Measurements from ENCODE around the gene STK32C. TPM values are rescaled to one million over a fixed set of nuclear protein-coding genes. Genes with fewer than 3 reads are reported as not detected.
A peak's percentile ranks its signal among the peaks of the same experiment; 100 is the strongest.

Gene STK32C
- total RNA-seq, 2 donors from 2014 or later, result 8.4 to 9.9 TPM

DNA sequence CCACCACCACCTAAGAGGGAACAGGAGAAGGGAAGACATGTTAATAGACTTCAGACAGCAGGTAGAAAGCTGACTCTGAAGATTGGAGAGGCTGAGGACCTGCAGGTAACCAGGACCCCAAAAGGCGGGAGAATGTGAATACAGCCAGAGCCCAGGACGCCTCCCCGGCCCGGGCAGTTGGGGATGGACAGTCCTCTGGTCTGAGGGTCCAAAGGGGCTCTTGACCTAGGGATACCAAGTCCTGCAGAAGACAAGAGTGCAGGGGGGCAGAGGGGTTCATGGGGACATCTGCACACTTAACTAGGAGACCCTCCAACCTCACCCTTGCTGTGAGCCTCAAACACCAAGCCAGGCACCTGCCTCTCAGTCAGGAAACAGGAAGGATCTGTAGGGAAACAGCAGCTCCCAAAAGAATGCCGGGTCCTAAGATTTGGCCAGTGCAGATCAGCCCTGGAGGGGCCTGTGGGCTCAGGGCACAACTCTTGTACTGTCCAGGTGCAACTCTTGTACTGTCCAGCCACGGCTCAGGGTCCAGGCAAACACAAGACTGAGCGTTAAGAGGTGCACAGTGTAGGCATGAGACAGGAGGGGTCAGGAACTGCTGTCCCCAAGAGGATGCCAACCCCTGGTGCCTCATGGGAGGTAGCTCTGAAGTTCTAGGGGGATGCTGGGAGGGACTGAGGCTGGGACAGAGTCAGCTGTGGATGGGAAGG, 2.3 kb upstream of the STK32C start:
- TF ChIP-seq, protein P1, sequence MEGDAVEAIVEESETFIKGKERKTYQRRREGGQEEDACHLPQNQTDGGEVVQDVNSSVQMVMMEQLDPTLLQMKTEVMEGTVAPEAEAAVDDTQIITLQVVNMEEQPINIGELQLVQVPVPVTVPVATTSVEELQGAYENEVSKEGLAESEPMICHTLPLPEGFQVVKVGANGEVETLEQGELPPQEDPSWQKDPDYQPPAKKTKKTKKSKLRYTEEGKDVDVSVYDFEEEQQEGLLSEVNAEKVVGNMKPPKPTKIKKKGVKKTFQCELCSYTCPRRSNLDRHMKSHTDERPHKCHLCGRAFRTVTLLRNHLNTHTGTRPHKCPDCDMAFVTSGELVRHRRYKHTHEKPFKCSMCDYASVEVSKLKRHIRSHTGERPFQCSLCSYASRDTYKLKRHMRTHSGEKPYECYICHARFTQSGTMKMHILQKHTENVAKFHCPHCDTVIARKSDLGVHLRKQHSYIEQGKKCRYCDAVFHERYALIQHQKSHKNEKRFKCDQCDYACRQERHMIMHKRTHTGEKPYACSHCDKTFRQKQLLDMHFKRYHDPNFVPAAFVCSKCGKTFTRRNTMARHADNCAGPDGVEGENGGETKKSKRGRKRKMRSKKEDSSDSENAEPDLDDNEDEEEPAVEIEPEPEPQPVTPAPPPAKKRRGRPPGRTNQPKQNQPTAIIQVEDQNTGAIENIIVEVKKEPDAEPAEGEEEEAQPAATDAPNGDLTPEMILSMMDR (conservative IDR thresholded peaks at IDR 0.05), result no peak
- Mint-ChIP-seq H3K4me1 (peaks cover 1% of the 10 kb centered on the region), H3K4me3 (no peak overlapping the region), H3K36me3 (ENCODE audit: low read depth) (peaks cover 8% of the 10 kb centered on the region), H3K27ac (no peak overlapping the region), H3K27me3 (ENCODE audit: insufficient read depth) (peaks cover 70% of the 10 kb centered on the region), H3K9me3 (peaks cover 31% of the 10 kb centered on the region)
- WGBS, 2 experiments (ENCODE audit: insufficient coverage in 1 of 2, insufficient read length in 1 of 2), result 92 to 94% methylated on average over 2 to 7 of the region's 7 CpGs
- H3K27ac ChIP-seq (ENCODE audit: low read depth, low read length), result no peak overlapping the region
- H3K9me3 ChIP-seq (ENCODE audit: control insufficient read depth, low read length), result peaks cover 14% of the 10 kb centered on the region
- H3K36me3 ChIP-seq (ENCODE audit: control insufficient read depth, insufficient read depth, low read length), result no peaks in the 10 kb centered on the region
- H3K4me1 ChIP-seq (ENCODE audit: control insufficient read depth, insufficient read depth, low read length), result no peaks in the 10 kb centered on the region
- H3K27me3 ChIP-seq (ENCODE audit: control insufficient read depth, insufficient read depth, low read length, poor library complexity, severe bottlenecking), result peaks cover 59% of the 10 kb centered on the region
- no peak overlapping the region for H3K4me3 ChIP-seq (ENCODE audit: low read length)
- no peak overlapping the region for H3K9ac ChIP-seq (ENCODE audit: extremely low read depth, low read length, poor library complexity, severe bottlenecking)
- DNase-seq, result no peak

GRCh38 chr10:132309471-132309865, 1.7 kb upstream of the STK32C start:
- WGBS, 2 experiments (ENCODE audit: insufficient coverage in 1 of 2, insufficient read length in 1 of 2), result 83 to 87% methylated on average over 7 to 10 of the region's 12 CpGs
- no peaks in the 10 kb centered on the region for H3K36me3 ChIP-seq (ENCODE audit: control insufficient read depth, insufficient read depth, low read length)
- TF ChIP-seq, protein P1 (conservative IDR thresholded peaks at IDR 0.05), result no peak
- Mint-ChIP-seq H3K9me3 (peaks cover 28% of the 10 kb centered on the region), H3K36me3 (ENCODE audit: low read depth) (peaks cover 8% of the 10 kb centered on the region), H3K4me1 (peaks cover 1% of the 10 kb centered on the region), H3K27ac (no peak overlapping the region), H3K27me3 (ENCODE audit: insufficient read depth) (peaks cover 73% of the 10 kb centered on the region), H3K4me3 (peak overlapping the region; percentile 48)
- no peak overlapping the region for H3K4me3 ChIP-seq (ENCODE audit: low read length)
- H3K9ac ChIP-seq (ENCODE audit: extremely low read depth, low read length, poor library complexity, severe bottlenecking), result no peak overlapping the region
- H3K27me3 ChIP-seq (ENCODE audit: control insufficient read depth, insufficient read depth, low read length, poor library complexity, severe bottlenecking), result peaks cover 59% of the 10 kb centered on the region
- no peak for DNase-seq
- peaks cover 14% of the 10 kb centered on the region for H3K9me3 ChIP-seq (ENCODE audit: control insufficient read depth, low read length)
- H3K27ac ChIP-seq (ENCODE audit: low read depth, low read length), result no peak overlapping the region
- no peaks in the 10 kb centered on the region for H3K4me1 ChIP-seq (ENCODE audit: control insufficient read depth, insufficient read depth, low read length)

DNA sequence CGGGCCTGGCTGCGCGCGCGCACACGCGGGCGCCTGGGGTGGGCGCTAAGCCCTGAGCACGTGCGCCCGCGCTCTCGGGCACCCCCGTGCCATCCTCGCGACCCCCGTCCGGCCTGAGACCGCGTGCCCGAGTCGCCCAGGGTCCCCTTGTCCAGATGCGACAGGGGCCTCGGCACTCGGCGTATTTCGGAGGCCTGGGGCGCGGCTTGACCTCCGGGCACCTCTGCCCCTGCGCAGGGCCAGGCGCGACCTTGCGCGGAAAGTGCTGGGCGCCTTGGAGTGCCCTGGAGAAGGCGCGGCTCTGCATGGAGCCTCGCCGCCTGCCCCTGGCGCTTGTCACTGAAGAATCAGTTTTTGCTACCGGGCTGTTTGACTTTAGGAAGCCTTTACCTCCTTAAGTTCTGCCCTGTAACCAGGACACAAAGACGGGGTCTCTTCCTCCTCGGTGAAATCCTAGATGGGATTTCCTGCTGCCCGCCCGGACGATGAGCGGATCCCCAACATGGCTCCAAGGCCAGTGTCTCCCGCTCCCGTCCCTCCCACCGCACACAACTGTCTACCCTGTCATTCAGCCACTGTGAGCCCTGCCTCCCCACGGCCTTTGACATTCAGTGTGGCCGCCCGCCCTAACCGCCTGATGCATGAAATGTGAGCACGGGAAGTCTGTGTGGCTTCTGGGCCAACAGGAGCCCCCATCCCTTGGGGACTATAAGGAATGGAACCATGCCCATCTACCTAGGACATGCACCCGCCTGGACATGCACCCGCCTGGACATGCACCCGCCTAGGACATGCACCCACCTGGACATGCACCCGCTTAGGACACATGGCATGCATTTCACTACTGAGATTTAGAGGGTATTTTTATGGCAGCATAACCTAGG, 1.1 kb upstream of the STK32C start:
- H3K27ac ChIP-seq (ENCODE audit: low read depth, low read length), result no peak overlapping the region
- peak; percentile 75 for DNase-seq
- no peaks in the 10 kb centered on the region for H3K4me1 ChIP-seq (ENCODE audit: control insufficient read depth, insufficient read depth, low read length)
- peaks cover 59% of the 10 kb centered on the region for H3K27me3 ChIP-seq (ENCODE audit: control insufficient read depth, insufficient read depth, low read length, poor library complexity, severe bottlenecking)
- H3K27ac Mint-ChIP-seq, result no peak overlapping the region
- peaks cover 14% of the 10 kb centered on the region for H3K9me3 ChIP-seq (ENCODE audit: control insufficient read depth, low read length)
- H3K4me3 ChIP-seq (ENCODE audit: low read length), result peak overlapping the region; percentile 75
- peak overlapping the region; percentile 52 for H3K4me3 Mint-ChIP-seq
- peaks cover 78% of the 10 kb centered on the region for H3K27me3 Mint-ChIP-seq (ENCODE audit: insufficient read depth)
- peaks cover 8% of the 10 kb centered on the region for H3K36me3 Mint-ChIP-seq (ENCODE audit: low read depth)
- H3K36me3 ChIP-seq (ENCODE audit: control insufficient read depth, insufficient read depth, low read length), result no peaks in the 10 kb centered on the region
- TF ChIP-seq, protein P1 (conservative IDR thresholded peaks at IDR 0.05), result no peak
- peaks cover 24% of the 10 kb centered on the region for H3K9me3 Mint-ChIP-seq
- WGBS, 2 experiments (ENCODE audit: insufficient coverage in 1 of 2, insufficient read length in 1 of 2), result 9 to 15% methylated on average over 26 to 61 of the region's 61 CpGs
- no peak overlapping the region for H3K9ac ChIP-seq (ENCODE audit: extremely low read depth, low read length, poor library complexity, severe bottlenecking)
- peaks cover 1% of the 10 kb centered on the region for H3K4me1 Mint-ChIP-seq

Measured in endodermal cell (in vitro differentiated cells).